Motor neuron (in vitro differentiated cells): Measurements from ENCODE around the gene PTRH1. TPM values are rescaled to one million over a fixed set of nuclear protein-coding genes. Genes with fewer than 3 reads are reported as not detected.

Experiments used
- total RNA-seq, 8 experiments: library from RNA; unstranded; fragments of 300-600 nt; gene quantifications; 2 replicates each; pipeline versions ENCODE4 v1.2.3 to v1.2.4, GENCODE V29; 2022

PTRH1 gene
- total RNA-seq, 8 experiments from 2014 or later: 6.1 to 48.9 (median 11.5) TPM

Other genes with a start within 250 kb of the PTRH1 start
- 10 to 100 TPM; 21.1 to 77.4 (median 41.4) TPM for gene STXBP1, start 103.4 kb downstream of the PTRH1 start, total RNA-seq
- 1 to 10 TPM in 6 of 8 experiments, under 1 TPM in 2; 0.87 to 9.0 (median 1.9) TPM for gene CFAP157, start 8.7 kb downstream of the PTRH1 start, total RNA-seq
- under 1 TPM; 0.05 to 0.57 (median 0.28) TPM for gene TTC16, start 416 bp upstream of the PTRH1 start, total RNA-seq
- gene TOR2A, start 19.6 kb upstream of the PTRH1 start, total RNA-seq: 10 to 100 TPM in 6 of 8 experiments, 1 to 10 TPM in 2; 5.5 to 18.1 (median 11.8) TPM
- 10 to 100 TPM in 2 of 8 experiments, 1 to 10 TPM in 4, under 1 TPM in 2; 0.14 to 12.5 (median 6.5) TPM for gene SH2D3C, start 63.0 kb upstream of the PTRH1 start, total RNA-seq
- 10 to 100 TPM; 20.1 to 48.7 (median 29.8) TPM for gene CDK9, start 70.4 kb upstream of the PTRH1 start, total RNA-seq
- gene FPGS, start 87.2 kb upstream of the PTRH1 start, total RNA-seq: 10 to 100 TPM; 13.6 to 55.7 (median 28.6) TPM
- 10 to 100 TPM in 3 of 8 experiments, 1 to 10 TPM in 2, under 1 TPM in 3; 0.21 to 28.1 (median 2.4) TPM for gene ENG, start 139.0 kb upstream of the PTRH1 start, total RNA-seq
- gene AK1, start 162.0 kb upstream of the PTRH1 start, total RNA-seq: 100 to 1,000 TPM in 1 of 8 experiments, 10 to 100 TPM in 7; 27.8 to 238 (median 47.0) TPM
- 10 to 100 TPM in 4 of 8 experiments, 1 to 10 TPM in 4; 5.6 to 48.8 (median 17.5) TPM for gene ST6GALNAC6, start 183.9 kb upstream of the PTRH1 start, total RNA-seq
- gene ST6GALNAC4, start 201.4 kb upstream of the PTRH1 start, total RNA-seq: 10 to 100 TPM in 6 of 8 experiments, 1 to 10 TPM in 2; 6.5 to 54.7 (median 14.6) TPM
- 1 to 10 TPM in 7 of 8 experiments, under 1 TPM in 1; 0.66 to 4.9 (median 3.1) TPM for gene PIP5KL1, start 215.1 kb upstream of the PTRH1 start, total RNA-seq
- 10 to 100 TPM; 22.5 to 37.6 (median 28.8) TPM for gene DPM2, start 222.2 kb upstream of the PTRH1 start, total RNA-seq